Heart left ventricle (tissue), 13 donors: Measurements from ENCODE around the gene F8.
"Not testable (repeated sequence)": the region's sequence is repeated elsewhere in the genome, so short reads cannot be mapped to it uniquely, and the experiment has no call there.

Source experiments
- CTCF ChIP-seq, 12 donors: fragments of 200-600 bp; sonication (generic) in 4 of 12; IDR thresholded peaks; one replicate each; pipeline versions ENCODE4 v1.5.0 to v1.8.0; 2018 to 2022; ENCODE audit warnings: antibody characterized with exemption in 12 of 12, mild to moderate bottlenecking in 5 of 12
- POLR2A ChIP-seq, 2 donors: fragments of 450-650 bp; IDR thresholded peaks; one replicate each; pipeline ENCODE4 v1.6.1; 2017; ENCODE audit warnings: antibody characterized with exemption in 2 of 2, mild to moderate bottlenecking in 2 of 2, moderate library complexity in 2 of 2
- donor health status: ischemic (EF 13 %, LVEDD 7.1; RV severe dilation, severe dysfunction).
- donor health status: DM: no; HTN: yes; CAD: no.
- donor health status: DM: no; HTN: no; CAD: no.
- donor health status: ischemic (EF 25% LVEDD 6.9; RV normal size, moderate dysfunction).
- donor health status: ischemic (EF 25% LVEDD 5.7; RV mildly dilated, moderate dysfunction).
- donor health status: ischemic (EF 35%, LVEDD 5.7; RV mildly dilated, moderate dysfunction).
- donor health status: nonischemic (EF 11% LVEDD 7.7; RV severe dilation, severe dysfunction).
- donor health status: DM: yes; HTN: yes; CAD: no.
- donor health status: PGD.
- donor health status: ischemic (EF 29% LVEDD 5.4; RV normal size, mild dysfunction).
- donor health status: nonischemic (EF 23%, LVEDD 6.1; RV moderate dilation, normal function).

GRCh38 chrX:155006913-155007671 is 15.4 kb downstream of the F8 start:
- not testable (repeated sequence) for TF ChIP-seq CTCF, POLR2A (IDR thresholded peaks at IDR 0.05)
